Gastrocnemius medialis (tissue), 4 donors: ENCODE results near the gene SETDB1. TPM values are rescaled to one million over a fixed set of nuclear protein-coding genes. Genes with fewer than 3 reads are reported as not detected.

Source experiments
- ATAC-seq, 2 donors: fragments of 150-250 bp; one replicate each; pipeline ENCODE4 v1.9.1; 2016
- DNase-seq, 2 donors: peaks; one replicate each; pipeline ENCODE4 v3.0.0-alpha.2; 2019
- H3K27ac ChIP-seq, 4 donors: fragments of 200-600 bp; sonication (generic); 1 replicate in 1 of 4; 2 replicates in 3 of 4; pipeline ENCODE4 v1.5.1; 2016 to 2018; ENCODE audit warnings: mild to moderate bottlenecking in 2 of 4, moderate library complexity in 1 of 4
- H3K27me3 ChIP-seq, 3 donors: fragments of 200-600 bp; sonication (generic) in 2 of 3; 1 replicate in 1 of 3; 2 replicates in 2 of 3; pipeline versions ENCODE4 v1.5.1 to v1.6.0; 2016 to 2019; ENCODE audit warnings: mild to moderate bottlenecking in 1 of 3, moderate library complexity in 1 of 3
- H3K36me3 ChIP-seq, 2 donors: fragments of 200-600 bp; sonication (generic) in 1 of 2; one replicate each; pipeline ENCODE4 v1.5.1; 2017 to 2018
- H3K4me1 ChIP-seq, 2 donors: fragments of 200-600 bp; sonication (generic) in 1 of 2; one replicate each; pipeline ENCODE4 v1.5.1; 2016 to 2017; ENCODE audit warnings: mild to moderate bottlenecking in 2 of 2
- H3K4me3 ChIP-seq, 4 donors: fragments of 200-600 bp; sonication (generic) in 3 of 4; 1 replicate in 1 of 4; 2 replicates in 3 of 4; pipeline ENCODE4 v1.5.1; 2016 to 2019; ENCODE audit warnings: mild to moderate bottlenecking in 2 of 4
- H3K9me3 ChIP-seq, 3 donors: fragments of 200-600 bp; sonication (generic) in 2 of 3; 1 replicate in 1 of 3; 2 replicates in 2 of 3; pipeline ENCODE4 v1.5.1; 2016 to 2019
- CTCF ChIP-seq, 5 experiments: fragments of 450-650 bp in 3 of 5; fragments of 200-600 bp in 2 of 5; sonication (generic) in 2 of 5; IDR thresholded peaks in 4 of 5; conservative IDR thresholded peaks in 1 of 5; 1 replicate in 4 of 5; 2 replicates in 1 of 5; pipeline ENCODE4 v1.5.1; 2016 to 2019; ENCODE audit warnings: antibody characterized with exemption in 5 of 5, mild to moderate bottlenecking in 3 of 5, moderate library complexity in 3 of 5
- POLR2A ChIP-seq, 2 donors: fragments of 450-650 bp; IDR thresholded peaks; one replicate each; pipeline ENCODE4 v1.6.1; 2017; ENCODE audit warnings: antibody characterized with exemption in 2 of 2, mild to moderate bottlenecking in 2 of 2, moderate library complexity in 2 of 2
- in situ Hi-C, 4 donors: fragments of 200-750 bp; cut with MboI; loops; one replicate each; pipeline versions ENCODE4 v1.15.0 to v1.8.0; 2017; ENCODE audit warnings: low sequenced_read_pairs in 4 of 4
- intact Hi-C: fragments of 100-400 bp; cut with DNase I; formaldehyde crosslinking; loops from one replicate; pipeline ENCODE4 v1.15.1; 2023; ENCODE audit warnings: low total_unique reads
- total RNA-seq, 4 donors: library from RNA; depleted of rRNA; stranded (reverse); fragments of >200 nt; gene quantifications; one replicate each; pipeline versions ENCODE4 v1.1.0 to v1.2.3, GENCODE V29; 2016

The SETDB1 gene
- total RNA-seq, 4 donors from 2014 or later, result 13.7 to 20.8 (median 17.3) TPM

- no peaks in the 10 kb centered on the region for H3K9me3 ChIP-seq
- no peak overlapping the region for H3K27ac ChIP-seq
- H3K27me3 ChIP-seq, result no peaks in the 10 kb centered on the region
- ATAC-seq (no peak), DNase-seq (no peak)
- H3K36me3 ChIP-seq, result no peaks in the 10 kb centered on the region
- in situ Hi-C loops (no loop called here), intact Hi-C loops (no loop called here)
- no peaks in the 10 kb centered on the region for H3K4me1 ChIP-seq
- no peak overlapping the region for H3K4me3 ChIP-seq
- no peak for TF ChIP-seq CTCF (IDR thresholded peaks at IDR 0.05 in 4 of 5, conservative IDR thresholded peaks at IDR 0.05 in 1 of 5)
- TF ChIP-seq POLR2A (IDR thresholded peaks at IDR 0.05), result no peak
Observed at GRCh38 chr1:150909585-150910180, 16.5 kb upstream of the SETDB1 start.

GRCh38 chr1:150912623-150913022 is 13.5 kb upstream of the SETDB1 start:
- intact Hi-C loops, result no loop called here
- ATAC-seq, result no peak

GRCh38 chr1:150917387-150917786 is 8.8 kb upstream of the SETDB1 start:
- TF ChIP-seq CTCF (IDR thresholded peaks at IDR 0.05 in 4 of 5, conservative IDR thresholded peaks at IDR 0.05 in 1 of 5), result no peak
- TF ChIP-seq POLR2A (IDR thresholded peaks at IDR 0.05), result no peak
- H3K4me3 ChIP-seq, result no peak overlapping the region
- no peak for ATAC-seq

More at GRCh38 chr1:150912623-150913022, 13.5 kb upstream of the SETDB1 start:
- no peak for DNase-seq
- Histone ChIP-seq H3K36me3 (no peaks in the 10 kb centered on the region), H3K27me3 (no peaks in the 10 kb centered on the region), H3K4me1 (no peaks in the 10 kb centered on the region), H3K4me3 (no peak overlapping the region), H3K9me3 (no peaks in the 10 kb centered on the region), H3K27ac (no peak overlapping the region)
- in situ Hi-C loops, result no loop called here
- TF ChIP-seq POLR2A (IDR thresholded peaks at IDR 0.05) (no peak), CTCF (IDR thresholded peaks at IDR 0.05 in 4 of 5, conservative IDR thresholded peaks at IDR 0.05 in 1 of 5) (no peak)

GRCh38 chr1:150922519-150922975 is 3.6 kb upstream of the SETDB1 start:
- no peaks in the 10 kb centered on the region for H3K27me3 ChIP-seq
- H3K36me3 ChIP-seq, result peaks cover 0 to 3% of the 10 kb centered on the region in 2 donors
- H3K9me3 ChIP-seq, result no peaks in the 10 kb centered on the region
- TF ChIP-seq POLR2A (IDR thresholded peaks at IDR 0.05) (no peak), CTCF (IDR thresholded peaks at IDR 0.05 in 4 of 5, conservative IDR thresholded peaks at IDR 0.05 in 1 of 5) (peak; percentile 49 to 73 (median 69))
- in situ Hi-C loops, result loop anchor here in 1 of 4 donors (10.0 kb wide), 1 partner anchor 48 kb away; the partner anchor contains the start of gene ARNT
- H3K4me1 ChIP-seq, result peaks cover 6 to 10% of the 10 kb centered on the region in 2 donors
- DNase-seq, result peak; percentile 52 to 69
- no peak overlapping the region for H3K4me3 ChIP-seq
- intact Hi-C loops, result loop anchor here (1.0 to 10.0 kb wide), 2 partner anchors 27 to 558 kb away; partner anchors contain the start of gene RPRD2
- peak overlapping the region; percentile 3 to 54 (median 28) for H3K27ac ChIP-seq
- peak; percentile 49 to 63 for ATAC-seq

More at GRCh38 chr1:150917387-150917786, 8.8 kb upstream of the SETDB1 start:
- Histone ChIP-seq H3K9me3 (no peaks in the 10 kb centered on the region), H3K27me3 (no peaks in the 10 kb centered on the region), H3K4me1 (no peaks in the 10 kb centered on the region), H3K36me3 (no peaks in the 10 kb centered on the region), H3K27ac (no peak overlapping the region)
- in situ Hi-C loops (no loop called here), intact Hi-C loops (no loop called here)
- DNase-seq, result no peak
